ENCODE results near the gene CCDC172. TPM values are rescaled to one million over a fixed set of nuclear protein-coding genes. Genes with fewer than 3 reads are reported as not detected.

The CCDC172 gene
- total and polyA plus RNA-seq, 2 of the 8 experiments (the other 6 are each of a cell fraction or from before 2014, with no cell fraction given) = 1.1 to 3.6 TPM

GRCh38 chr10:116385311-116385710 is 61.1 kb downstream of the CCDC172 start:
- Histone ChIP-seq H2AK5ac (ENCODE audit: low read depth, low read length) (no peak overlapping the region), H3K36me3 (ENCODE audit: control insufficient read depth in 2 of 4, insufficient read depth in 4 of 4, low read length in 3 of 4) (no peaks in the 10 kb centered on the region), H4K20me1 (replicated peaks in 1 of 2; ENCODE audit: control insufficient read depth in 1 of 2, insufficient read depth in 2 of 2, low read length in 2 of 2) (no peaks in the 10 kb centered on the region), H2BK20ac (ENCODE audit: low read length) (no peak overlapping the region), H2BK120ac (replicated peaks; ENCODE audit: low read depth, low read length) (no peak overlapping the region), H2BK12ac (ENCODE audit: low read depth, low read length) (no peak overlapping the region), H3K9ac (replicated peaks in 1 of 4; ENCODE audit: extremely low read depth in 1 of 4, low read depth in 3 of 4, low read length in 3 of 4) (no peak overlapping the region), H3K18ac (ENCODE audit: extremely low read depth, low read length) (no peak overlapping the region), H3K4ac (replicated peaks; ENCODE audit: insufficient read length, low read depth, low read length) (no peak overlapping the region), H3K79me1 (ENCODE audit: low read depth, low read length) (no peaks in the 10 kb centered on the region), H3K27ac (ENCODE audit: low read depth, low read length) (no peak overlapping the region), H3K27me3 (replicated peaks in 1 of 4; ENCODE audit: control insufficient read depth in 3 of 4, extremely low read depth in 1 of 4, insufficient read depth in 3 of 4, low read length in 3 of 4) (no peaks in the 10 kb centered on the region), H3K4me1 (replicated peaks in 1 of 4; ENCODE audit: control insufficient read depth in 3 of 4, insufficient read depth in 4 of 4, low read length in 3 of 4) (no peaks in the 10 kb centered on the region), H2BK15ac (ENCODE audit: low read length) (no peak overlapping the region), H3K23me2 (ENCODE audit: low read depth, low read length) (no peaks in the 10 kb centered on the region), H3K9me3 (ENCODE audit: insufficient read depth in 2 of 2, low read depth in 1 of 2, low read length in 1 of 2) (no peaks in the 10 kb centered on the region), H4K91ac (replicated peaks; ENCODE audit: insufficient read length, low read length) (no peak overlapping the region), H3K23ac (ENCODE audit: insufficient read length) (no peak overlapping the region), H3K79me2 (ENCODE audit: control insufficient read depth in 1 of 2, insufficient read depth in 2 of 2, low read length in 2 of 2) (no peaks in the 10 kb centered on the region), H3K14ac (ENCODE audit: insufficient read length) (no peak overlapping the region), H4K8ac (ENCODE audit: extremely low read depth, insufficient read depth, low read length) (no peak overlapping the region), H4K5ac (ENCODE audit: insufficient read length, low read depth, low read length) (no peak overlapping the region), H3K4me2 (ENCODE audit: insufficient read depth in 1 of 2, low read depth in 2 of 2, low read length in 2 of 2) (no peak overlapping the region), H2BK5ac (ENCODE audit: low read depth, low read length) (no peak overlapping the region), H3K56ac (replicated peaks; ENCODE audit: insufficient read length, low read depth, low read length) (no peak overlapping the region), H3K4me3 (ENCODE audit: extremely low read depth in 1 of 4, insufficient read depth in 2 of 4, low read depth in 3 of 4, low read length in 4 of 4) (no peak overlapping the region), H2AFZ (ENCODE audit: low read length) (no peak overlapping the region)
- WGBS, 2 experiments (ENCODE audit: extremely low coverage in 1 of 2, insufficient coverage in 1 of 2, insufficient read length in 1 of 2, insufficient replicate concordance in 2 of 2, low coverage in 1 of 2, low lambda C conversion rate in 2 of 2, missing lambda C conversion rate in 1 of 2) = 76% methylated on average over 2 of the region's 2 CpGs; no CpG with 5 or more reads in 1 of the 2 experiments
- ChIA-PET POLR2A (ENCODE audit: partially characterized antibody) (interaction anchor here (0.8 kb wide), 1 partner anchor 115 kb away, joined by 3 read pairs; no protein-coding TSS in a partner anchor), CTCF (ENCODE audit: partially characterized antibody) (interaction anchor here (0.6 to 2.6 kb wide), 19 partner anchors 13 to 1596 kb away, joined by 3 to 18 read pairs (median 3); no protein-coding TSS in a partner anchor)
- no peak for FAIRE-seq
- DNase-seq (ENCODE audit: low read depth in 1 of 2, low spot score in 2 of 2) = no peak
- no peak for TF ChIP-seq PHF8 (conservative IDR thresholded peaks at IDR 0.05; ENCODE audit: low read depth, low read length)
- TF ChIP-seq ASH2L (IDR thresholded peaks at IDR 0.05; ENCODE audit: low read length) = no peak
- no peak for TF ChIP-seq SRF (IDR thresholded peaks at IDR 0.05; ENCODE audit: low read depth, low read length)
- no peak for TF ChIP-seq FOSL1 (IDR thresholded peaks at IDR 0.05; ENCODE audit: insufficient read depth, low read depth, low read length)
- 0 out of 2 replicates have a peak, but pooled peaks have one; percentile 21 for TF ChIP-seq SP1 (IDR thresholded peaks at IDR 0.05; ENCODE audit: low read depth, low read length)
